H9 (cell line): ENCODE data around the gene RPS19BP1. TPM values are rescaled to one million over a fixed set of nuclear protein-coding genes. Genes with fewer than 3 reads are reported as not detected.

Source experiments
- DNase-seq: peaks from one replicate; pipeline ENCODE4 v3.0.0-alpha.2; 2017
- H2AFZ ChIP-seq: one replicate; pipeline ENCODE4 v1.6.1; 2013; ENCODE audit warnings: mild to moderate bottlenecking, low read length, control low read depth, moderate library complexity
- H2AK5ac ChIP-seq: 2 replicates; pipeline ENCODE4 v1.6.1; 2013; ENCODE audit warnings: low read length, control low read depth, mixed read lengths; ENCODE audit not compliant: insufficient read length
- H2BK120ac ChIP-seq: one replicate; pipeline ENCODE4 v1.6.1; 2013; ENCODE audit warnings: low read depth, mild to moderate bottlenecking, low read length, control low read depth, inconsistent platforms; ENCODE audit not compliant: poor library complexity, severe bottlenecking
- H2BK12ac ChIP-seq: 2 replicates; pipeline ENCODE4 v1.6.1; 2013; ENCODE audit warnings: low read length, control low read depth, mixed read lengths, low read depth; ENCODE audit not compliant: insufficient read length
- H2BK15ac ChIP-seq: 2 replicates; pipeline ENCODE4 v1.6.1; 2013; ENCODE audit warnings: low read depth, low read length, control low read depth
- H2BK20ac ChIP-seq: one replicate; pipeline ENCODE4 v1.6.1; 2013; ENCODE audit warnings: low read depth, mild to moderate bottlenecking, low read length, control low read depth, inconsistent platforms; ENCODE audit not compliant: poor library complexity, severe bottlenecking
- H2BK5ac ChIP-seq: 2 replicates; pipeline ENCODE4 v1.6.1; 2013; ENCODE audit warnings: low read length, control low read depth, mixed read lengths; ENCODE audit not compliant: insufficient read length
- H3K14ac ChIP-seq: 2 replicates; pipeline ENCODE4 v1.6.1; 2013; ENCODE audit warnings: low read length, control low read depth; ENCODE audit not compliant: insufficient read depth
- H3K18ac ChIP-seq: 2 replicates; pipeline ENCODE4 v1.6.1; 2013; ENCODE audit warnings: low read depth, mild to moderate bottlenecking, mixed read lengths, low read length, control low read depth; ENCODE audit not compliant: insufficient read length
- H3K23ac ChIP-seq: 2 replicates; pipeline ENCODE4 v1.6.1; 2013; ENCODE audit warnings: low read length, control low read depth, mixed read lengths, low read depth; ENCODE audit not compliant: insufficient read length
- H3K23me2 ChIP-seq: 2 replicates; pipeline ENCODE4 v1.6.1; 2013; ENCODE audit warnings: low read depth, mild to moderate bottlenecking, mixed read lengths, low read length, control low read depth; ENCODE audit not compliant: insufficient read length, poor library complexity, severe bottlenecking
- H3K27ac ChIP-seq: 2 replicates; pipeline ENCODE4 v1.5.1; 2013; ENCODE audit warnings: low read length, control low read depth, mixed read lengths, low read depth; ENCODE audit not compliant: insufficient read length
- H3K27me3 ChIP-seq: 2 replicates; pipeline ENCODE4 v1.6.1; 2013; ENCODE audit warnings: low read length, control low read depth, inconsistent platforms; ENCODE audit not compliant: insufficient read depth
- H3K4ac ChIP-seq: 2 replicates; pipeline ENCODE4 v1.6.1; 2013; ENCODE audit warnings: low read depth, mild to moderate bottlenecking, control low read depth, inconsistent platforms, low read length, moderate library complexity
- H3K4me1 ChIP-seq: 2 replicates; pipeline ENCODE4 v1.6.1; 2013; ENCODE audit warnings: low read length, control low read depth, inconsistent platforms; ENCODE audit not compliant: insufficient read depth
- H3K4me2 ChIP-seq: 2 replicates; pipeline ENCODE4 v1.6.1; 2013; ENCODE audit warnings: low read length, control low read depth, mixed read lengths; ENCODE audit not compliant: insufficient read length, insufficient read depth
- H3K56ac ChIP-seq: 2 replicates; pipeline ENCODE4 v1.6.1; 2013; ENCODE audit warnings: low read depth, mild to moderate bottlenecking, mixed read lengths, low read length, control low read depth; ENCODE audit not compliant: insufficient read length
- H3K79me1 ChIP-seq: 2 replicates; pipeline ENCODE4 v1.6.1; 2013; ENCODE audit warnings: low read depth, mild to moderate bottlenecking, moderate library complexity, low read length, control low read depth, inconsistent platforms; ENCODE audit not compliant: insufficient read depth, poor library complexity, severe bottlenecking
- H3K79me2 ChIP-seq: 2 replicates; pipeline ENCODE4 v1.6.1; 2013; ENCODE audit warnings: low read length, control low read depth, inconsistent platforms; ENCODE audit not compliant: insufficient read depth
- H3K9ac ChIP-seq: 2 replicates; pipeline ENCODE4 v1.6.1; 2013; ENCODE audit warnings: low read length, control low read depth, mixed read lengths; ENCODE audit not compliant: insufficient read length; ENCODE audit errors: extremely low read depth
- H3K9me3 ChIP-seq: one replicate; pipeline ENCODE4 v1.6.1; 2013; ENCODE audit warnings: low read depth, low read length, inconsistent platforms; ENCODE audit not compliant: control insufficient read depth
- H3T11ph ChIP-seq: one replicate; pipeline ENCODE4 v1.6.1; 2013; ENCODE audit warnings: mild to moderate bottlenecking, low read length, control low read depth, inconsistent platforms
- H4K20me1 ChIP-seq: one replicate; pipeline ENCODE4 v1.6.1; 2013; ENCODE audit not compliant: control insufficient read depth, insufficient read length, insufficient read depth
- H4K5ac ChIP-seq: 2 replicates; pipeline ENCODE4 v1.6.1; 2013; ENCODE audit warnings: low read depth, mild to moderate bottlenecking, mixed read lengths, low read length, control low read depth; ENCODE audit not compliant: insufficient read length
- H4K8ac ChIP-seq: replicated peaks from 2 replicates; pipeline ENCODE4 v1.6.1; 2013; ENCODE audit warnings: low read length, control low read depth, mixed read lengths, low read depth; ENCODE audit not compliant: insufficient read length
- H4K91ac ChIP-seq: 2 replicates; pipeline ENCODE4 v1.6.1; 2013; ENCODE audit warnings: low read depth, mild to moderate bottlenecking, moderate library complexity, mixed read lengths, low read length, control low read depth; ENCODE audit not compliant: insufficient read length
- H3K27ac Mint-ChIP-seq, 3 experiments: 2 replicates in 2 of 3; 3 replicates in 1 of 3; pipeline ENCODE4 v1.8.0; 2020 to 2021; ENCODE audit warnings: mixed read lengths in 3 of 3, mild to moderate bottlenecking in 1 of 3, moderate library complexity in 1 of 3
- H3K27me3 Mint-ChIP-seq: 2 replicates; pipeline ENCODE4 v1.8.0; 2021; ENCODE audit warnings: low read depth, mild to moderate bottlenecking, moderate library complexity, mixed read lengths
- H3K36me3 Mint-ChIP-seq, 3 experiments: 2 replicates in 2 of 3; 3 replicates in 1 of 3; pipeline ENCODE4 v1.8.0; 2020 to 2021; ENCODE audit warnings: low read depth in 3 of 3, mixed read lengths in 3 of 3; ENCODE audit not compliant: insufficient read depth in 1 of 3
- H3K4me1 Mint-ChIP-seq, 2 experiments: 2 replicates each; pipeline ENCODE4 v1.8.0; 2020; ENCODE audit warnings: mixed read lengths in 2 of 2
- H3K4me3 Mint-ChIP-seq, 2 experiments: 2 replicates in 1 of 2; 3 replicates in 1 of 2; pipeline ENCODE4 v1.8.0; 2020 to 2021; ENCODE audit warnings: mild to moderate bottlenecking in 2 of 2, mixed read lengths in 2 of 2, moderate library complexity in 1 of 2
- H3K9me3 Mint-ChIP-seq, 2 experiments: 2 replicates in 1 of 2; 3 replicates in 1 of 2; pipeline ENCODE4 v1.8.0; 2020; ENCODE audit warnings: mild to moderate bottlenecking in 2 of 2, mixed read lengths in 2 of 2, moderate library complexity in 1 of 2
- CTCF ChIP-seq: fragments of 200-600 bp; sonication (generic); conservative IDR thresholded peaks from 3 replicates; pipeline ENCODE4 v1.8.0; 2021; ENCODE audit warnings: antibody characterized with exemption, mild to moderate bottlenecking
- WGBS: extraction: QIAGEN DNeasy Blood & Tissue Kit; methylation state at CpG from one replicate; pipeline ENCODE4 v1.1.7; 2013; ENCODE audit warnings: missing lambda C conversion rate, low lambda C conversion rate, mixed read lengths; ENCODE audit not compliant: insufficient read length; ENCODE audit errors: extremely low coverage; 5-methylcytosine and 5-hydroxymethylcytosine counted together
- total RNA-seq: library from RNA; stranded (reverse); gene quantifications from 2 replicates; pipeline ENCODE4 v1.2.1, GENCODE V29; 2021

RPS19BP1 gene
- total RNA-seq, 1 experiment from 2014 or later, result 65.0 TPM

GRCh38 chr22:39480557-39480956, 52.0 kb downstream of the RPS19BP1 start:
- no peaks in the 10 kb centered on the region for H3K79me1 ChIP-seq
- no peak overlapping the region for H3K4ac ChIP-seq
- no peak overlapping the region for H3K27ac ChIP-seq
- H3K9me3 ChIP-seq, result no peaks in the 10 kb centered on the region
- no peak overlapping the region for H3K18ac ChIP-seq
- no peak for TF ChIP-seq CTCF
- no peak overlapping the region for H3K14ac ChIP-seq
- H3K79me2 ChIP-seq, result no peaks in the 10 kb centered on the region
- H3K9ac ChIP-seq, result no peak overlapping the region
- H4K8ac ChIP-seq, result no peak overlapping the region
- no peak overlapping the region for H2BK5ac ChIP-seq
- H4K5ac ChIP-seq, result no peak overlapping the region
- H2BK120ac ChIP-seq, result no peak overlapping the region
- no peak overlapping the region for H4K91ac ChIP-seq
- no peaks in the 10 kb centered on the region; the same call in 1 of the 2 replicates for H3K4me1 ChIP-seq
- H3K36me3 Mint-ChIP-seq, result no peaks in the 10 kb centered on the region
- H3K27me3 ChIP-seq, result no peaks in the 10 kb centered on the region
- H3K4me2 ChIP-seq, result no peak overlapping the region
- no peak for DNase-seq
- H2AFZ ChIP-seq, result no peak overlapping the region
- H3T11ph ChIP-seq, result no peak overlapping the region
- no peaks in the 10 kb centered on the region for H3K23me2 ChIP-seq
- no peak overlapping the region for H2BK20ac ChIP-seq
- no peak overlapping the region for H2BK15ac ChIP-seq
- H3K9me3 Mint-ChIP-seq, result no peaks in the 10 kb centered on the region
- H3K4me3 Mint-ChIP-seq, result no peak overlapping the region
- H3K23ac ChIP-seq, result no peak overlapping the region
- no peak overlapping the region for H2BK12ac ChIP-seq
- no peaks in the 10 kb centered on the region for H4K20me1 ChIP-seq
- H2AK5ac ChIP-seq, result no peak overlapping the region
- H3K27me3 Mint-ChIP-seq, result peaks cover 41% of the 10 kb centered on the region
- no peak overlapping the region for H3K27ac Mint-ChIP-seq
- WGBS, result no CpG with 5 or more reads among the region's 1 CpG
- peaks cover 5 to 10% of the 10 kb centered on the region in 2 experiments for H3K4me1 Mint-ChIP-seq
- no peak overlapping the region for H3K56ac ChIP-seq
